Epithelial cell of umbilical artery (primary cell): ENCODE results near the gene CPN2. TPM values are rescaled to one million over a fixed set of nuclear protein-coding genes. Genes with fewer than 3 reads are reported as not detected.

Source experiments
- total RNA-seq: library from RNA; depleted of rRNA; stranded (reverse); fragments of >200 nt; gene quantifications from 2 replicates; pipeline ENCODE4 v1.2.3, GENCODE V29; 2014

CPN2 gene, protein sequence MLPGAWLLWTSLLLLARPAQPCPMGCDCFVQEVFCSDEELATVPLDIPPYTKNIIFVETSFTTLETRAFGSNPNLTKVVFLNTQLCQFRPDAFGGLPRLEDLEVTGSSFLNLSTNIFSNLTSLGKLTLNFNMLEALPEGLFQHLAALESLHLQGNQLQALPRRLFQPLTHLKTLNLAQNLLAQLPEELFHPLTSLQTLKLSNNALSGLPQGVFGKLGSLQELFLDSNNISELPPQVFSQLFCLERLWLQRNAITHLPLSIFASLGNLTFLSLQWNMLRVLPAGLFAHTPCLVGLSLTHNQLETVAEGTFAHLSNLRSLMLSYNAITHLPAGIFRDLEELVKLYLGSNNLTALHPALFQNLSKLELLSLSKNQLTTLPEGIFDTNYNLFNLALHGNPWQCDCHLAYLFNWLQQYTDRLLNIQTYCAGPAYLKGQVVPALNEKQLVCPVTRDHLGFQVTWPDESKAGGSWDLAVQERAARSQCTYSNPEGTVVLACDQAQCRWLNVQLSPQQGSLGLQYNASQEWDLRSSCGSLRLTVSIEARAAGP
- not detected in 2 replicates for total RNA-seq

DNA sequence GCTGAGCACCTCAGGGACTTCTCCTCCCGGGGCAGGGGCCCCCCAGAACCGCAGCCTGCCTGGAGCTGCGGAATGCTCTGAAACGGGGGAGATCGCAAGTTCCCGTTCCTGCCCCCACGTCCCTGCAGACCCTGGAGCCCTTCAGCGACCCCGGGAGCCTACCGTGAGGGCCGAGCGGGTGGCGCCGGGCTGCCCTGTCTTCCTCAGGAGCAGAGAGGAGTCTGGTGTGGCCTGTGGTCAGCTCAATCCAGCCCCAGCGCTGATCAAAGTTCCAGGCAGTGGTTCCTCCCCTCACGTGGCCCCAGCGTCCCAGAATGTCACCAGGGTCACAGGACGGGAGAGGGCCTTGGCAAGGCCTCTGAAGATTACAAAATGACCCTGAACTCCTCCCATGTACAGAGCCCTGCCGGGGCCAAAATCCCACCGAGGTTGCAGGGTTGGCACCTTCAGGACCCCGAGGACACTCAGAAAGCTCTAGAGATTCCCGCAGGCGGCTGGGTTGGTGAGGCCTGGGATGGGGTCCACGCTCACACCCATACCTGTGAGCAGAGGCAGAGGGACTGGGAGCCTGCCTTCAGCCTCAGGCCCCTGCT is at the start of gene CPN2:
Gene CPN2, minus strand, starts transcription at position 249 of the 593 bp plus-strand sequence. CDS start 8,626 bp downstream, outside the sequence.

DNA sequence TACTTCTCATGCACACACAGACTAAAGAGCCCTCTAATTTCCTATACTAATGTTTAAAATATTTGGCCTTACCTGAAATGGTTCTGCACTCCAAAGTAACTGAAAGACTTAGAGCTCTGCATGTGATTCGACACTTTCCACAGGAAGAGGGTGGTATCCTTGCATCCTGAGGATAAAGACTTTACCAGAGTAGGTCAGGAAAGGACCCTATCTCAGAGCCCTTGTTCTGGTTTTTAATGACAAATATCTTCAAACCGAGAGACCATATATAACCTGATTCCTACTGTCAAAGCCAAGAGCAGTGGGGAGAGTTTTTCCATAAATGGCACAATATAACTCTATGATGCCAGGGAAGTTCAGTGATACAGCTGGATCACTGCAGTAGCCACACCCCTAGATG is 48.0 kb upstream of the CPN2 start, which contains the start of gene GP5:
Gene GP5, minus strand, starts transcription at position 101 of the 400 bp plus-strand sequence. CDS start 984 bp downstream, outside the sequence.

DNA sequence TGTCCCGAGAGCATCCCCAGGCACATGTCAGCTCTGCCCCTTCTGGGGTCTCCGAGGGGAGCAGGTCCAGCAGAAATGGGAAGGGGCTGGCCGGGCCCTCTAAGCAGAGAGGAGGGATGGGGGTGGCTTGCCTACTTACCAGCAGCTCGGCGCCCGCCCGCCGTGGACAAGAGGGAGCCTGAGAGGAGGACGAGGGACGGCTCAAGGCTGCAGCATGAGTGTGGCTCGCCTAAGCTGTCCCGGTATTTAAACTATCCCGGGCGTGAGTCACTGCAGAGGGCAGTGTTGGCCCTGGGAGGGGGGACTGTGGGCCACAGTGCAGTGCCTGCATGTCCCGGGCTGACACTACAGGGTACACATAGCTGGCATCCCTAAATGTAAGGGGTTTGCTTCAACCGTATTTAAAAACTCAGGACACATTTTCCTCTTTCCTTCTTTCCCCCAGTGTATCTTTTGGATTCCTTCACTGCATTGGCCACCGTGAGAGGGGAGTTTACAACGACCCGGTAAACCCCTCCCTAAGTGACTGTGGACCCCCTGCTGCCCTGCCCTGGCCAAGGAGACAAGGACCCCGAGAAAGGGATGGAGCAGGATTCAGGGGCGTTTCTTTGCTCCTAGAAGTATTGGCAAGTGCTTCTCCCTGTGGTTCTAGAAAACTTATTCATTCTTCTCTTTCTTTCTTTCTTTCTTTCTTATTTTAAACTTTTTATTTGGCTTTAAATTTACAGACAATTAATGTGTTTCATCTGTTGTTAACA is 18.6 kb upstream of the CPN2 start, which contains the start of gene LRRC15:
Gene LRRC15, minus strand, starts transcription at position 222 of the 758 bp plus-strand sequence. CDS start 8,700 bp downstream, outside the sequence.

Other genes starting within 250 kb of the CPN2 start
- gene HES1, start 215.2 kb downstream of the CPN2 start, total RNA-seq: 38.9 and 42.6 TPM in 2 replicates
- gene LRRC15, start 18.4 kb upstream of the CPN2 start, total RNA-seq: not detected in 2 replicates
- gene GP5, start 47.9 kb upstream of the CPN2 start, total RNA-seq: not detected in 2 replicates
- gene ATP13A3, start 135.7 kb upstream of the CPN2 start, total RNA-seq: 134 and 169 TPM in 2 replicates